Activated naive CD8-positive, alpha-beta T cell treated with anti-CD3 and anti-CD28 coated beads, Interleukin-2, amount 50 U/mL, for 24 hours (primary cell): ENCODE data around the gene CADM1.

Source experiments
- ATAC-seq: fragments of 150-1000 bp; cut with Tn5 transposase; one replicate; pipeline ENCODE4 v1.10.0; 2021
- DNase-seq: peaks from one replicate; pipeline ENCODE4 v3.0.0; 2021
- H3K27ac Mint-ChIP-seq: one replicate; pipeline ENCODE4 v1.8.0; 2021; ENCODE audit warnings: mild to moderate bottlenecking, mixed read lengths
- H3K27me3 Mint-ChIP-seq: one replicate; pipeline ENCODE4 v1.8.0; 2021; ENCODE audit warnings: mixed read lengths
- H3K36me3 Mint-ChIP-seq: one replicate; pipeline ENCODE4 v1.8.0; 2021; ENCODE audit warnings: low read depth, mixed read lengths
- H3K4me1 Mint-ChIP-seq: one replicate; pipeline ENCODE4 v1.8.0; 2021; ENCODE audit warnings: mixed read lengths
- H3K4me3 Mint-ChIP-seq: one replicate; pipeline ENCODE4 v1.8.0; 2021; ENCODE audit warnings: mild to moderate bottlenecking, moderate library complexity, mixed read lengths
- H3K9me3 Mint-ChIP-seq: one replicate; pipeline ENCODE4 v1.8.0; 2021; ENCODE audit warnings: mixed read lengths

The CADM1 gene

DNA sequence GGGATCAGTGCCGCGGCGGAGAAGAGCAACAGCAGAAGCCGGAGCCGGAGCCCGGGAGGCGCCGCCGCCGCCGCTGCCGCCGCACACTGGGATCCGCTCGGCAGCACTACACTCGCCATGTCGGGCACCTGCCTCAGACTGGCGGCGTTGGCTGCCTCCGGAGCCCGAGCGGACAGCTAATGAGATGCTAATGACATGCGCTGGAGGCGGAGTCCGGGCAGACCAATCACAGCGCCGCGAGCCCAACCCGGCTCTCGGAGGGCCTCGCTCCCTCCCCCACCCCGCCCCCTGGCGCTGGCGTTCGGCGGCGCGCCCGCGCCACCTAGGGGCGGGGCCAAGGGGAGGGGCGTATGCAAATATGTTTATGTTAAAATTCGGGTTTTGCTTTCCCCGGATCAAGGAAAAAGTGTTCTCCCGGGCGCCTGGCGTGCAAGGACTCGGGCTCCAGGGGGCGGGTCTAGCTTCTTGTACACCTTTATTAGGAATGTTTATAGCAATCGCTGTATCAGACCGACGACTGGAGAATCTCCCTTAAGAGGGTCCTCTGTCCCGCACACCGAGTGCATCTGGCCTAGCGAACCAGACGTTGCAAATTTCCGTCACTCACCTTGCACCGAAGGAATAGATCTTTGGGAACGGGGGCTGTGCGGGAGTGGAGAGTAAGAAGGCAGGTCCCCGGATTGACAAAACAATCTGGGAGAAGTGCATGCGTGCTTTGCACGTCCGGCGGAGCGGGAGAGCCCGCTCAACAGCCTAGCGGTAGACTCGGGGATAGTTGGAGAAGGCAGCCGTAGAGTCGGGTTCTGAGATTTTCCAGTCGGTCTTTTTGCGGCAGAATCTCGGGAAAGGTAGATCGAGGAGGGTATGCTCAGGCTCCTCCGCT lies at the start of gene CADM1:
TSS of gene CADM1 (minus strand) at position 140 of the 883 bp plus-strand sequence.
- Mint-ChIP-seq H3K27ac (no peak within 1 kb of the TSS), H3K36me3 (no peaks in the 10 kb centered on the region)

DNA sequence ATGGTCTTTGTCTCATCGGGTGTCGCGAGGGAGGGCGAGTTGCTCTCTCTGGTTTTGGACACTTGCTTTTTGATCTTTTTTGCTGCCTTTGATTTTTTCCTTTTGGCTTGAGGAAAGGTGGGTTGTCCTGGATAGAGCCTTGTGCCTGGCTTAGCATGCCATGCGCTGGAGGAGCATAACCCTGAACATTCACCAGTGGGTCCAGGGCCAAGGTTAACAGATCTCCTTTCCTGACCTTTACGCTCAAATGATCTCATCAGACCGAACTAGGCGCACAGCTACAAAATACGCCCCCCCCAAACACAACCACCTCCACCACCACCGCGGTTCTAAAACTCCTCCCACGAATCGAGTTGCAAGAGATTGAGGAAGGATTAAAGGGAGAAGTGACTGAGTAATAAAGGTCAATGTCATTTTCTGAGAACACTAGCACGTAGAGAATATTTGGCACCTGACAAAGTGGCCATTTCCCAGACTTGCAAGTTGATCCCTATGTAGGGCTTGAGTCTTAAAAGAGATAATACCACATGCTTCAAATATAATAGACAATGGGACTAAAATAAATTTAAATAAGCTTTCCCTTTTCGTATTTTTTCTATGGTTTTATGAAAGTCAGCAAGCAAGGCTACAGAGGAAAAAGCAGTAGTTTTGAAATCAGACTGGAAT lies 48.7 kb upstream of the CADM1 start:
- Mint-ChIP-seq H3K9me3 (no peaks in the 10 kb centered on the region), H3K27me3 (no peaks in the 10 kb centered on the region), H3K4me3 (no peak overlapping the region), H3K27ac (no peak overlapping the region), H3K4me1 (no peaks in the 10 kb centered on the region), H3K36me3 (no peaks in the 10 kb centered on the region)
- no peak for ATAC-seq
- DNase-seq: no peak

More for the DNA sequence above, at the start of gene CADM1:
- DNase-seq: peak; percentile 64
- peaks cover 5% of the 10 kb centered on the region for H3K4me1 Mint-ChIP-seq
- H3K4me3 Mint-ChIP-seq: peak within 1 kb of the TSS; percentile 59
- peaks cover 33% of the 10 kb centered on the region for H3K27me3 Mint-ChIP-seq
- H3K9me3 Mint-ChIP-seq: peaks cover 3% of the 10 kb centered on the region
- peak; percentile 77 for ATAC-seq

DNA sequence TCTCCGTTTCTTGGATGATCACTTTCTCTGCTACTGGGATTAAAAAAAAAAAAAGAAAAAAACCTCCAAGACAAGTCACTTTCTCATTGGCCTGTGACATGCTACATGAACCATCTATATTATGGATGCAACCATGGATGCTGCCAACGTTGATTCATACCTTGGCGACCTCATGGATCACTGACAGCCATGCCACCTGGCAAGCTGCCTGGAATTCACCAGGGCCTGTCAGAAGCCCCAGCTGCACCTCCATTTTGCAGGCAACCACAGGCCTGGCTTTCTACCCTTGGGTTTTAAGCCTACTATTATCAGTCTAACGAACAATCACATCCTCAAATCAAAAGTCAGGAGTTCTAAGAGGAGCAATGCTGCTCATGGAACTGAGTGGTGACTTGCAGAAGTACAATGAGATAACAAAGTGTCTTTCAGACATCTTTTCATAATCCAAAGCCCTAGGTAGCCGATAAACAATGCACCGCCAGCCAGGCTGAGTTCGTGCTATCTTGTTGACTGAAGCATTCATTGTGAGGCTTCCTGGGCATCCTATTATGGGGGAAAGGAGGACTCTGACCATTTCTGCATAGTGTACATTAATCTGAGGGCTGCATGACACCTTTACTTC lies 48.0 kb upstream of the CADM1 start:
- no peak overlapping the region for H3K27ac Mint-ChIP-seq
- no peak for ATAC-seq
- no peaks in the 10 kb centered on the region for H3K27me3 Mint-ChIP-seq
- H3K36me3 Mint-ChIP-seq: no peaks in the 10 kb centered on the region
- no peaks in the 10 kb centered on the region for H3K4me1 Mint-ChIP-seq
- no peak for DNase-seq
- H3K4me3 Mint-ChIP-seq: no peak overlapping the region
- H3K9me3 Mint-ChIP-seq: no peaks in the 10 kb centered on the region

DNA sequence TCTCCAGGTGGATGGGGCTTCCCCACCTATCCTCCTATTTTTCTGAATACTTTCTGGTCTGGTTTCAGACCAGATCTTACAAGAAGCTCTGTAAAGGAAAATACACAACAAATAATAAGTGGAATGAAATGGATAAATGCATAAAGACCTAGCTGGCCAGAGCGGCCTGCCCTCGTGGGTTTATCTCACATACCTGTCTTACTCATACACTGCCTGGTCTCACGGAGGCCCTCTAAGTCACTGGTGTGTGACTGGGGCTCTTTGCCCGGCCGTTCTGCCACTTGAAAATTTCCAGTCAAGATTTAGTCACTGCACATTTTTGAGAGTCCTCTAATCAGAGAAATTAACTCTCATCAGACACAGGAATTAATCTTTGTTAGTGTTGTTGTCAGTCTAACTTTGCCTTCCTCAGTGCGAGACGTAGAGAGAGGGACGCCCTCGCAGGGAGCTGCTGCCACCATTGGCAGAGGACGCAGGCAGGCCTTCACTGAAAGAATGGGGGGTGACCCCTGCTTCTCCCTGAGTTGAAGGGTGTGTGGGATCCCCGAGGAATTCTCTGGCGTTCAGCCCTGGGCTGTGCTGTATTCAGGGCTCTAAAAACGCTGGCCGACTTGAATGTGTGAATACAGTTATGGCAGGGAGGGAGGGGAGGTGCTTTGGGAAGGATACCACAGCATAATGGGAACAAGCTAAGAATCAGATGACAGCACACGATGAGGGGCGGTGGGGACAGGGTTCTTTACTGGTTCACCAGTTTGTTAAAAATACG lies 46.3 kb upstream of the CADM1 start:
- DNase-seq: no peak
- no peaks in the 10 kb centered on the region for H3K4me1 Mint-ChIP-seq
- no peak for ATAC-seq
- H3K27ac Mint-ChIP-seq: no peak overlapping the region
- no peak overlapping the region for H3K4me3 Mint-ChIP-seq
- H3K36me3 Mint-ChIP-seq: no peaks in the 10 kb centered on the region
- H3K9me3 Mint-ChIP-seq: no peaks in the 10 kb centered on the region
- H3K27me3 Mint-ChIP-seq: no peaks in the 10 kb centered on the region

DNA sequence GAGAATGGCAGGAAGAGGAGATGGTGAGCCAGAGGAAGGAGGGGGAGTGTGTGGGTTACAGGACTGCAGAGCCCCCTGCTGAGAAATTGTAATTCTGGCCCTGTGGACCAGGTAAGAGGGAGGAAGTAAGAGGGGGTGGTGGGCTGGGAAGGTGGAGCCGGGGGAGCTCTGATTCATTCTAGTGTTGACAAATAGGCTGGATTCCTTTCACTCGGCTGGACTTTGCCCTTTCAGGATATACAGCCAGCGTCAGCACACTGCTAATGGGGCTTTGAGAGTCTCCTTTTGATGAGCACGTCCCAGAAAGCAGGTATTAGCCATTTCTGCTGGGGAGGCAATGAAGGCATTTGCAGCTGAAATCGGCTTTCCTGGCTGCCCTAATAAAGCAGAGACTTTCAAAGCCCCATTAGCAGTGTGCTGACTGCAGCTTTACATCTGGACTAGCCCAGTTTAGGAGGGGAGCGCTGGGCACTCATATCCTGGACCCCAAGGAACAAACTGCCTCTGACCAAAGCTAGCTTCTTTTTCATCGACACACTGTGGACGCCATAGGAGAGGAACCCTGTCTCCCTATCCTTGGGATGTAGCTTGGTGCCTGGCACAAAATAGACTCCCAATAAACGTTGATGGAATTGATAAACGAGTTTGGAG lies 44.8 kb upstream of the CADM1 start:
- Mint-ChIP-seq H3K27ac (no peak overlapping the region), H3K4me1 (no peaks in the 10 kb centered on the region), H3K9me3 (no peaks in the 10 kb centered on the region), H3K27me3 (no peaks in the 10 kb centered on the region), H3K4me3 (no peak overlapping the region), H3K36me3 (no peaks in the 10 kb centered on the region)
- ATAC-seq (no peak), DNase-seq (no peak)

DNA sequence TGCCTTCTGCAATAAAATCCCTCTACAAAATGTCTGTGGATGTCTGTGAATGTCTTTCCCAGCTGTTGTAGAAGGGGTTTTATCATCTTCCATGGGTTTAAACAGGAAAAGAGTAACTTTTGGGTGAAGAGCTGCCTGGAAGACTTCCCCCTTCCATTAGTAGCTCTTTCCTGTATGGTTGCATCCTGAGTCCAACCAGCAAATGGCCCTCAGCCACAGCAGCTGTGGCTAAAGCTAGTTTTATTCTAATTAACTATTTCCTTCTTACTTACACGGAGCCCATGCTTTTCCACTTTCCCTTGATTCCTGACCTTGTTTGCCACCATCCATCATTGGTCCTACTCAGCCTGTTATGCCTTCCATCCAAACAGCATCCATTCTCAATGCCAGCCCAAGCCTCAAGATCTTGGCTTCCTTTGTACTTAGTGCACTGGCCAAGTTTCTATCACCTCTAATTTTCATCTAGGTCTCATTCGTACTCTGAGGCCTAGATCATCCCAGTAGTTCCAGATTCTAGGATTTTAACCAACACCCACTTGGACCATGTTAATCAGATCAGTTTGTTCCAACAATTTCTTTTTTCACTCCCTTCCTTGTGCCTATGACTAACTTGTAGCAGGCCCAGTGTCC lies 41.5 kb upstream of the CADM1 start:
- H3K36me3 Mint-ChIP-seq: no peaks in the 10 kb centered on the region
- DNase-seq: no peak
- H3K27ac Mint-ChIP-seq: no peak overlapping the region
- H3K4me1 Mint-ChIP-seq: no peaks in the 10 kb centered on the region
- no peak for ATAC-seq
- no peaks in the 10 kb centered on the region for H3K27me3 Mint-ChIP-seq
- H3K4me3 Mint-ChIP-seq: no peak overlapping the region
- no peaks in the 10 kb centered on the region for H3K9me3 Mint-ChIP-seq

DNA sequence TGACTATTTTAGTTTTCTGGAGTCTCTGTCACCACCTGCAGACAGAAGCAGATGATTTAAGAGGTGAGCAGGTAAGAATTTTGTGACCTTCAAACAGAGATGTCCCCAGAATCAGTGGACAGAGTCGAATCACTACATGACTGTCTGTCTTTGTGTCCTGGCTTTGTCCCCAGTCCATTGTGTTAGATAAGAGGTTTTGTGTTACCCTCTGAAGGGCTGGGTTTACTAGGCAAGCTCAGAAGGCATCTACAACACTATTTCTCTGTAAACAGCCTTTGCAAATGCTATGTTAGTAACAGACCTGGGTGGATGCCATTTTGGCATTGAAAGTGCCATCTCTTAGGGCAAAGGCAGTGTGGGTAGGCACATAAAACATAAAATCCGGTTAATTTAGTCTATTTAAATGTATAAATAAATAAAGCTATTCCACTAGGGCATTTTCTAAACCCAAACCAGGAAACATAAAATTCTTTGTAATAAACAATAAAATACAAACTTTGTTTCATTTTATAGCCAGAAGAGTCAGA lies 40.3 kb upstream of the CADM1 start:
- no peaks in the 10 kb centered on the region for H3K36me3 Mint-ChIP-seq
- H3K27ac Mint-ChIP-seq: no peak overlapping the region
- ATAC-seq (no peak), DNase-seq (no peak)
- H3K9me3 Mint-ChIP-seq: no peaks in the 10 kb centered on the region
- no peaks in the 10 kb centered on the region for H3K27me3 Mint-ChIP-seq
- H3K4me1 Mint-ChIP-seq: no peaks in the 10 kb centered on the region
- no peak overlapping the region for H3K4me3 Mint-ChIP-seq

DNA sequence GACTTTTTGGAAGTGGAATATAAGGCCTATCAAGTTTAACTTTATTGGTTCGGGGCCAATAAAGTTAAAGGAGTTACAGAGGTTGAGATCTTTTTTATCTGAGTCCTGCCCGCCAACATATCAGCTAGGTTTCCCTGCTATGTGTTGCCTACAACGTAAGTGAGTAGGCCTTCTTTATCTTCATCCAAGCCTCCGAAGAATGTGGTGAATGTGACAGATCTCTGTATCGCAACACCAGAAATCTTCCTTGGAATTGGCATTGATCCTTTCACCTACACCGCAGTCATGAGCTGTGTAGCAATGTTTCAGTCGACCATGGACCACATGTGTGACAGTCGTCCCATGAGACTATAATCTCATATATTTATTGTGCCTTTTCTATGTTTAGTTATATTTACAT lies 37.3 kb upstream of the CADM1 start:
- H3K27me3 Mint-ChIP-seq: no peaks in the 10 kb centered on the region
- DNase-seq: no peak
- H3K4me3 Mint-ChIP-seq: no peak overlapping the region
- H3K36me3 Mint-ChIP-seq: no peaks in the 10 kb centered on the region
- H3K27ac Mint-ChIP-seq: no peak overlapping the region
- H3K4me1 Mint-ChIP-seq: no peaks in the 10 kb centered on the region
- ATAC-seq: no peak
- H3K9me3 Mint-ChIP-seq: no peaks in the 10 kb centered on the region

DNA sequence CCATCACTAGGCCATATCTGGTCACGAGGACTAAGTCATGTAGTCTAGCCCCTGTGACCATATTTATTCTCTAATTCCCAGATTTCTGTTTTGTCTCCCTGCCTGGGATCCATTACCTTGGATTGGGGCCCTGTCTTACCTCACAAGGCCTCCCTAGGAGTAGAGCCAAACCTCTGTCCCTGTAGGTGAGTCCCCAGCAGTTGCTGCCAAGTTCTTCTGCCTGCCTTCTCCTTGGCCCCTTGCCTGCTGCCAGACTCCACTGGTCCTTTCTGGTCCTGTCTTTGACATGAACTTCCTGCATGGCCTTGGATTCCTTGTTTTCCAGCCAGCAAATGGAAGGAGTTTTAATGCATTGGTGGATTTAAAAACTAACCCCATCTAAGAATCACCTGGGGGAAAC lies 35.6 kb upstream of the CADM1 start:
- no peaks in the 10 kb centered on the region for H3K27me3 Mint-ChIP-seq
- no peak for DNase-seq
- no peak overlapping the region for H3K4me3 Mint-ChIP-seq
- H3K4me1 Mint-ChIP-seq: no peaks in the 10 kb centered on the region
- H3K27ac Mint-ChIP-seq: no peak overlapping the region
- ATAC-seq: no peak
- no peaks in the 10 kb centered on the region for H3K9me3 Mint-ChIP-seq
- H3K36me3 Mint-ChIP-seq: no peaks in the 10 kb centered on the region

DNA sequence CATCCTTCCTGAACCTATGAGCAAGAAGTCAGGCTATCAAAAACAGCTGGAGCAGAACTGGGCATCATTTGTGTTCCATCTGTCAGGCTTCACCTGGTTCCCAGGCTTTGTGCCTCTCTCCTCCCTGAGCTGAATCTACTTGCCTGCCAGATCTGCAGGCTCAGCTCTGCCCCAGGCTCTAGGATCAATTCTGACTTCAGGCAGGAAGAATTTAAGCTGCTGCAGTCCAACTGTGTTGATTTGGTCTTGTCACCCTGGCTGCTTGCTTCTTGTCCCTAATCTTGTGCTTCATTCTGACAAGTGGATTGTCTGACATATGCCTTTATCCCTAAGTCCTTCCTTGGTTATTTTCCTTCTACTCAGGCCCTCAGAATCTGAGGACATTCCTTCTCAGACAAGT lies 31.6 kb upstream of the CADM1 start:
- Mint-ChIP-seq H3K4me1 (no peaks in the 10 kb centered on the region), H3K4me3 (no peak overlapping the region), H3K27me3 (peaks cover 2% of the 10 kb centered on the region), H3K9me3 (no peaks in the 10 kb centered on the region), H3K27ac (no peak overlapping the region), H3K36me3 (no peaks in the 10 kb centered on the region)
- ATAC-seq (no peak), DNase-seq (no peak)

DNA sequence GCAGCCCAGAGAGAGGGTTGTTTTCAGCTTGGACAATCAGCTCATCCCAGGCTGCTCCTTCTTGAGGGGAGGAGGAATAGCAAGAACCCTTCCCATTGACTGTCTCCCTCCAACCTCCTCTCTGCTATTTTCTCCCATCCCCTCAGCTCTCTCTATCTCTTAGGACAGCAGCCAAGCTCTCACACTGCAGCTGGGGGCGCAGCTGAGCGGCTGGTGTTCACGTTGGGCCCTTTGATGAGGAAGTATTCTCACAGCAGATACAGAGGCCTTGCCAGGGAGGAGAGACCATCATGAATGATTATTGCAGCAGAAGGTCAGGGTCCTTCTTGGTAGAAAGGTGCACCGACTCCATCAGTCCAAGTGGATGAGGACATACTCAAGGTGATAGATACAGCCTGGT lies 26.5 kb upstream of the CADM1 start:
- Mint-ChIP-seq H3K27ac (no peak overlapping the region), H3K36me3 (no peaks in the 10 kb centered on the region), H3K4me3 (no peak overlapping the region), H3K9me3 (no peaks in the 10 kb centered on the region), H3K27me3 (peaks cover 4% of the 10 kb centered on the region), H3K4me1 (no peaks in the 10 kb centered on the region)
- no peak for DNase-seq
- ATAC-seq: no peak

DNA sequence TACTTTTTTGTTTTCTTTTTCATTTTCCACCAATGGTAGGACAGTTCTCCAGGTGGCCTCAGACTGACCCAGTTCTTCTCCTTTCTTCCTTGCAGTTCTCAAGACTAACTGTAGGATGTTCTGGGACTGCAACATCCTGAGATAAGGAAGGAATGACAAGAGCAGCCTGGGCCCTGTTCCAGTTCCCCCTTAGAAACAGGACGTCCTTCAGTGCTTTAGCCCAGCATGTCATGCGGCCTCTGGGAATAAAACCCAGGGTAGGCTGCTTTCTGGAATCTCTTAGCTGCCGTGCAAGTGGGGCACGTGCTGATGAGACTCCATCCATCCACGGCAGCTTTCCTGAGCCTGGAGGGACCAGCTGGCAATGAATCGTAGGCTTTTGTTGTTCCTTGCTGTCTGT lies 24.0 kb upstream of the CADM1 start:
- ATAC-seq: no peak
- Mint-ChIP-seq H3K36me3 (no peaks in the 10 kb centered on the region), H3K4me1 (no peaks in the 10 kb centered on the region), H3K4me3 (no peak overlapping the region), H3K27ac (no peak overlapping the region), H3K27me3 (peaks cover 3% of the 10 kb centered on the region), H3K9me3 (no peaks in the 10 kb centered on the region)
- DNase-seq: no peak

DNA sequence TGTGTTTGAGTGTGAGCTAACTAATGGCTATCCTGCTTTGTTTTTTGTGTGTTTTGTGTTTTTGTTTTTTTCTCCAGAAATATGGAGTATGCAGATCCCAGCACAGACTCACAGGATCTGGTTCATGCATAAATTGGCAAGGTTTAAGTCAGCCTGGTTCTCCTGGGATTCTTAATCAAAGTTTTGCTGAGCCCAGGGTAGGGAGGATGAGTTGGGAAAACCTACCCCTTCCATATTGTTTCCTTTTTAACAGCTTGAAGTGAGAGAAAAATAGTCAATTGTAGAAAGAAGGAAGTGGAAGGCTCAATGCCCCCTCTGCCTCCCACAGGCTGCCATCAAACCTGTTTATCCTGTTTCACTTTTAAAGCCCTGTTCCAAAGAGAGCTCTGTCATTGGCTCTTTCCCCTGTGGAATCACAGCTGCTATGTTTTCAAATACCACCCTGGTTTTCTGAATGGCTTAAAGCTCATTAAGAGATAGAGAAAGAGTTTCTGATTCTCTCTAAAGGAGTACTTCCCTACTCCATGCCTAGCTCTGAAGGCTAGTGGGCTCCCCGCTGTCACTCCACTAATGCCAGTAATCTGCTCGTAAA lies 23.4 kb upstream of the CADM1 start:
- ATAC-seq: no peak

More for the DNA sequence above, 23.4 kb upstream of the CADM1 start:
- peaks cover 4% of the 10 kb centered on the region for H3K27me3 Mint-ChIP-seq
- no peak overlapping the region for H3K4me3 Mint-ChIP-seq
- H3K27ac Mint-ChIP-seq: no peak overlapping the region
- H3K4me1 Mint-ChIP-seq: no peaks in the 10 kb centered on the region
- H3K36me3 Mint-ChIP-seq: no peaks in the 10 kb centered on the region
- DNase-seq: no peak
- no peaks in the 10 kb centered on the region for H3K9me3 Mint-ChIP-seq
